ENCODE results near the gene RARB.

The RARB gene

GRCh38 chr3:25584011-25584789 is 156.1 kb downstream of the RARB start:
- Histone ChIP-seq H3K27me3 (replicated peaks; ENCODE audit: control insufficient read depth, insufficient read depth, low read length) (no peaks in the 10 kb centered on the region; the same call in 1 of the 2 replicates), H3K4me3 (replicated peaks; ENCODE audit: low read depth, low read length) (no peak overlapping the region), H3K36me3 (ENCODE audit: control insufficient read depth, insufficient read depth, low read length) (no peaks in the 10 kb centered on the region)
- no peak for TF ChIP-seq CTCF (IDR thresholded peaks at IDR 0.05; ENCODE audit: insufficient read depth, low read length, poor library complexity, severe bottlenecking)
- DNase-seq (ENCODE audit: extremely low read depth, insufficient read length): no peak

- no peak overlapping the region for H3K4me3 ChIP-seq (replicated peaks; ENCODE audit: low read depth, low read length)
- no peaks in the 10 kb centered on the region; the same call in 1 of the 2 replicates for H3K27me3 ChIP-seq (replicated peaks; ENCODE audit: control insufficient read depth, insufficient read depth, low read length)
- no peak for DNase-seq (ENCODE audit: extremely low read depth, insufficient read length)
- H3K36me3 ChIP-seq (ENCODE audit: control insufficient read depth, insufficient read depth, low read length): no peaks in the 10 kb centered on the region
- no peak for TF ChIP-seq CTCF (IDR thresholded peaks at IDR 0.05; ENCODE audit: insufficient read depth, low read length, poor library complexity, severe bottlenecking)
Observed at GRCh38 chr3:25585361-25586166, 157.5 kb downstream of the RARB start.

- no peaks in the 10 kb centered on the region for H3K36me3 ChIP-seq (ENCODE audit: control insufficient read depth, insufficient read depth, low read length)
- no peak overlapping the region for H3K4me3 ChIP-seq (replicated peaks; ENCODE audit: low read depth, low read length)
- no peaks in the 10 kb centered on the region; the same call in 1 of the 2 replicates for H3K27me3 ChIP-seq (replicated peaks; ENCODE audit: control insufficient read depth, insufficient read depth, low read length)
- TF ChIP-seq CTCF (IDR thresholded peaks at IDR 0.05; ENCODE audit: insufficient read depth, low read length, poor library complexity, severe bottlenecking): no peak
- DNase-seq (ENCODE audit: extremely low read depth, insufficient read length): no peak
Observed at GRCh38 chr3:25586167-25586505, 158.1 kb downstream of the RARB start.

- no peak for DNase-seq (ENCODE audit: extremely low read depth, insufficient read length)
- TF ChIP-seq CTCF (IDR thresholded peaks at IDR 0.05; ENCODE audit: insufficient read depth, low read length, poor library complexity, severe bottlenecking): no peak
- Histone ChIP-seq H3K36me3 (ENCODE audit: control insufficient read depth, insufficient read depth, low read length) (no peaks in the 10 kb centered on the region), H3K27me3 (replicated peaks; ENCODE audit: control insufficient read depth, insufficient read depth, low read length) (no peaks in the 10 kb centered on the region; the same call in 1 of the 2 replicates), H3K4me3 (replicated peaks; ENCODE audit: low read depth, low read length) (no peak overlapping the region)
Observed at GRCh38 chr3:25586553-25586952, 158.5 kb downstream of the RARB start.

GRCh38 chr3:25587094-25587493 is 159.0 kb downstream of the RARB start:
- DNase-seq (ENCODE audit: extremely low read depth, insufficient read length): no peak
- no peak overlapping the region for H3K4me3 ChIP-seq (replicated peaks; ENCODE audit: low read depth, low read length)
- no peaks in the 10 kb centered on the region for H3K36me3 ChIP-seq (ENCODE audit: control insufficient read depth, insufficient read depth, low read length)
- H3K27me3 ChIP-seq (replicated peaks; ENCODE audit: control insufficient read depth, insufficient read depth, low read length): no peaks in the 10 kb centered on the region; the same call in 1 of the 2 replicates
- no peak for TF ChIP-seq CTCF (IDR thresholded peaks at IDR 0.05; ENCODE audit: insufficient read depth, low read length, poor library complexity, severe bottlenecking)

Data from GM06990 (cell line).